Astrocyte (in vitro differentiated cells and primary cell): Measurements from ENCODE around the gene UBE2V1.

Experiments
- EZH2 ChIP-seq: IDR thresholded peaks from 2 replicates; pipeline ENCODE4 v1.6.1; 2012; ENCODE audit warnings: mild to moderate bottlenecking, low read length, inconsistent platforms; ENCODE audit not compliant: insufficient read depth
- TF ChIP-seq, protein P1 (sequence below): IDR thresholded peaks from 2 replicates; pipeline ENCODE4 v1.5.1; 2011; ENCODE audit warnings: low read depth, mild to moderate bottlenecking, inconsistent platforms, low read length, moderate library complexity; ENCODE audit not compliant: insufficient read depth

- no peak for TF ChIP-seq EZH2
- TF ChIP-seq, protein P1, sequence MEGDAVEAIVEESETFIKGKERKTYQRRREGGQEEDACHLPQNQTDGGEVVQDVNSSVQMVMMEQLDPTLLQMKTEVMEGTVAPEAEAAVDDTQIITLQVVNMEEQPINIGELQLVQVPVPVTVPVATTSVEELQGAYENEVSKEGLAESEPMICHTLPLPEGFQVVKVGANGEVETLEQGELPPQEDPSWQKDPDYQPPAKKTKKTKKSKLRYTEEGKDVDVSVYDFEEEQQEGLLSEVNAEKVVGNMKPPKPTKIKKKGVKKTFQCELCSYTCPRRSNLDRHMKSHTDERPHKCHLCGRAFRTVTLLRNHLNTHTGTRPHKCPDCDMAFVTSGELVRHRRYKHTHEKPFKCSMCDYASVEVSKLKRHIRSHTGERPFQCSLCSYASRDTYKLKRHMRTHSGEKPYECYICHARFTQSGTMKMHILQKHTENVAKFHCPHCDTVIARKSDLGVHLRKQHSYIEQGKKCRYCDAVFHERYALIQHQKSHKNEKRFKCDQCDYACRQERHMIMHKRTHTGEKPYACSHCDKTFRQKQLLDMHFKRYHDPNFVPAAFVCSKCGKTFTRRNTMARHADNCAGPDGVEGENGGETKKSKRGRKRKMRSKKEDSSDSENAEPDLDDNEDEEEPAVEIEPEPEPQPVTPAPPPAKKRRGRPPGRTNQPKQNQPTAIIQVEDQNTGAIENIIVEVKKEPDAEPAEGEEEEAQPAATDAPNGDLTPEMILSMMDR: no peak
These were observed 33.3 kb upstream of the UBE2V1 start for GRCh38 chr20:50146214-50146613.
